HS-27A (cell line): ENCODE data around the gene AADAC.
"Not testable (repeated sequence)": the region's sequence is repeated elsewhere in the genome, so short reads cannot be mapped to it uniquely, and the experiment has no call there.

Experiments
- DNase-seq: peaks from one replicate; pipeline ENCODE4 v3.0.0-alpha.2; 2012; ENCODE audit warnings: low read depth, missing footprints

AADAC gene

DNA sequence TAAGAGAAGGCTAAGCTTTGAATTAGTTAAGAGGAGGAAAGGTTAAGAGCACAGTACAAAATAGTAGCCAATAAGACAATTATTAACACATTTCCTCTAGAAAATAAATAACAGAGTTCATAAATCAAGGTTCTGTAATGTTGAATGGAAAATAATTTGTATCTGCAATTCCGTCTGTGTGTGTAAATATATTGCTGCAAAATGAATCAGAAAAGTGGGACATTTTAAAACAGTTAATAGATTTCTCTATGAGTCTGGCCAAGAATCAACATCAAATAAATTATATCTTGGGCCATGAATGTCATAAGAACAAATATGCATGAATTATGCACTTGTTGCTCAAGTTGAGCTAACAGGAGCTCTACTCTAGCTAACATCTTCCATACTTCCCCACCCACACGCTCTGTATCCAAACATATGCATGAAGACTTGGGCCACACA lies 45.3 kb downstream of the AADAC start:
- no peak for DNase-seq

DNA sequence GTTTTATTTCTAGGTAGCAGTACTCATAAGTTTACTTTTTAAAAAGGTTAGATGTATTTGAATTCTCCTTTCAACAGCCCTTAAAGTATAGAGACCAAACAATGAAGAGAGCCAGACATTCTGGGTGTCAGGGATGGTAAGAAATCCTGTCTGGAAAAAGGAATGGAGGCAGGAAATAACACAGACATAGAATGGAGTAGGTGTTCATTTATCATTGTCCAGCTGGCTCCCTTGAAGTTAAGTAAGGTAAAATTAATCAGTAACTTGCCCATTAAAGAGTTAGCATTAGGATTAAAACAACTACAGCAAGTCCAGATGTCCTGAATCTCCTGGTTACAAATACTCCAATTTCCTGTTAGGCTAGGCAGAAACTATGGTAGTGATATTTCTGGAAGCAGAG lies 46.0 kb downstream of the AADAC start:
- DNase-seq: no peak

DNA sequence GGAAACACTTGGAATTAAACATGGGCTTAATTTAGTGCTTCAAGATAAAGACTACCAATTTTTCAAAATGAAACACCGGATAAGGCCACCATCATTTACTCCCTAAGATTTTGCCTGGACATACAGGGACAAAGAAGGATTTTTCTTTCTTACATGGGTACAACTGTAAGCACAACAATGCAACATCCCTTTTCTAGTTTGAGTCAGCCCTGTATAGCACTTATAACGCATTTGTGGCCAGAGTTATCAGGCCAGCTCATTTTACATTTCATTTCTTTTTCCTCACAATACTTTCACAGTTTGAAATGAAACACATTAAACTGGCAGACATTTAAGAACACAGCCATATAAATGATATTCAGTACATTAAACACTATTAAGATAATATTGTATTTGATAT lies 49.7 kb downstream of the AADAC start:
- no peak for DNase-seq

DNA sequence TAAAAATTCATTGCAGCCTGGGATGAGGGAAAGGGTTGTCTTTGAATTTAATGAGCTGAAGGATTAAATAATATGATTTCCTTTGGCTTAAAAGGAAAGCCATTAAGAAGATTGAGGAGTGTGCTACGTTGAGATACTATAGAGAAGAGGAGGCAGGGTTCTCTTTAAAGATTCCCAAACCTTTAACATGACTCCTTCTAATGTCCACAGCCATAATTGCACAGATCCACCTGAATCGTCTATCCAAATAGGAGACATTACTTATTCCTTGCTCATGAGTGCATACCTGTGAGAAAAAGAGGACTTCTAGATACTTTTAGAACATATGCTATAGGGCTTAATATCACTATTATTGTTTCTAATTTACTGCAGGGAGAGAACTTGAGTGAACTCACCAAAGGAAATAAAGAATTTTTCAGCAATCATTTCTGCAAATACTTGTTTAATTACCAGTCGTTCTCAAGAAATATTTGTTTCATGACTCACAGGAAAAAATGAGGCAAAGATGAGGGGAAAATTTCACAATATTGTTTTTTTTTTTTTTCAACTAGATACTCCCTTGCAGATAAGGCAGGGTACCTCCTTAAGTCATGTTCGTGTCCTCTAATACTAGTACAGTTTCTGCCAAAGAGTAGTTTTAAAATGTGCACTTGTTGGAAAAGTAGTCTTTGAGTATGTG lies 50.6 kb downstream of the AADAC start:
- DNase-seq: no peak

DNA sequence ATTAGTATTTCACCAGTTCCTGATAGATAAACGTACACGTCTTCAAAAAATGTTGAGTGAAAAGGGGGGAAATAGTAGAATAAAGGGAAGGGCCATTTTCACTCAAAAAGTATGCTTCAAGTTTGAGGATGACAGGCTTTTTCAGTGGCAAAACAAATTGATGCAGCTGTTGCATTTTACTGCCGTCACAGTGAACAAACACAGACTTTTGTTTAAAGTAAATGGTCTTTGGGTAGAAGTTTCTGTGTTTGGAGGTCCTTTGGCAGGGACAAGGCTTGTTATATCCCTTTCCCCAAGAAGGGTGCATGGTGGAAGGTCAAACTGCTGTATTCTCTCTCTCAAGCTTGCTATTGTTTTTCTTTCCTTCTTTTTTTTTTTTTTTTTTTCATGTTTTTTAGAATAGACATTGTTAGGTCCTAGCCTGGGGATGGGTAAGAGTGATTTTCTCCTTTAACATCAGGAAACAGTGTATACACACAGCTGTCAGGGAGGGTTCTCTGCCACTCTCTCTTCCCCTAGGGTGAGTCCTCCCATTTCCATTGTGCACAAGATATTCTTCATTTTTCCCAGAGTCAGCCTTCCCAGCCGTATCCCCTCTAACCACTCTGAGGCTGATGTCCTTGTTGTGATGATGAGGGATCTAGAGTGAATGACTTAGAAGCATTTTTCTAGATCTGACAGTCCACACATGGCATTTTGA lies 52.9 kb downstream of the AADAC start:
- no peak for DNase-seq

DNA sequence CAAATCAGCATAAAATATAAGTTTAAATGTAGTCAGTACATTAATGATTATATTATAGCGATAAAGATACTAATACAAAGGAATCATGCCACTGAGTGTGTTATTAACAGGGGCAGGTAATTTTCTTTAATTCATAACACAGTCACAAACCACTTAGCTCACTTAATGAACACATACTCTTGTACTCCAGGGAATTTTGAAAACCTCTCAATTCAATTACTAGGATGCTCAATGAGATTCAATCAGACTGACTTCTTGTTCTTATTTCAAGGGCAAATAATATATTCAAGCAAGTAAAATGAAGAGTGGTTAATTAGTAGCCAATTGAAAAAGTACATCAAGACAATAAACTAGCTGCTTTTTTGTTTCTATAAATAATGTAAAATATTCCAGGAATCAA lies 53.8 kb downstream of the AADAC start:
- DNase-seq: no peak

DNA sequence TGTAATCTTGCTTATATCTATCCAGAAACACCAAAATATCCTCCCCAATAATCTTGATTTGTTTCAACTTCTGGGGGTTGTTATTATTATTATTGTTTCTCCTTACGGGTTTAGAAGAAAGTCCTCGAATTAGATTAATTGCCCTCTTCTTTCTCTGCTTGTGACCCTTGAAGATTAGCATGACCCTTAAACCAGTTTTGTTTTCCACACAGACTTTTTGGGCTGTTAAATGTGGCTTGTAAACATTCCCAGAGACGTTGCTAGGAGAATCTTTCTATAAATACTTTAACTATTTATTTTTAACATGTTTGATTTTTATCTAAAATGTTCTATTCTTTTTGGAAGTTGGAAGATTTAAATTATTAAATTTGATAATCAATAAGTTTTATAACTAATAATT lies 55.3 kb downstream of the AADAC start:
- DNase-seq: no peak

DNA sequence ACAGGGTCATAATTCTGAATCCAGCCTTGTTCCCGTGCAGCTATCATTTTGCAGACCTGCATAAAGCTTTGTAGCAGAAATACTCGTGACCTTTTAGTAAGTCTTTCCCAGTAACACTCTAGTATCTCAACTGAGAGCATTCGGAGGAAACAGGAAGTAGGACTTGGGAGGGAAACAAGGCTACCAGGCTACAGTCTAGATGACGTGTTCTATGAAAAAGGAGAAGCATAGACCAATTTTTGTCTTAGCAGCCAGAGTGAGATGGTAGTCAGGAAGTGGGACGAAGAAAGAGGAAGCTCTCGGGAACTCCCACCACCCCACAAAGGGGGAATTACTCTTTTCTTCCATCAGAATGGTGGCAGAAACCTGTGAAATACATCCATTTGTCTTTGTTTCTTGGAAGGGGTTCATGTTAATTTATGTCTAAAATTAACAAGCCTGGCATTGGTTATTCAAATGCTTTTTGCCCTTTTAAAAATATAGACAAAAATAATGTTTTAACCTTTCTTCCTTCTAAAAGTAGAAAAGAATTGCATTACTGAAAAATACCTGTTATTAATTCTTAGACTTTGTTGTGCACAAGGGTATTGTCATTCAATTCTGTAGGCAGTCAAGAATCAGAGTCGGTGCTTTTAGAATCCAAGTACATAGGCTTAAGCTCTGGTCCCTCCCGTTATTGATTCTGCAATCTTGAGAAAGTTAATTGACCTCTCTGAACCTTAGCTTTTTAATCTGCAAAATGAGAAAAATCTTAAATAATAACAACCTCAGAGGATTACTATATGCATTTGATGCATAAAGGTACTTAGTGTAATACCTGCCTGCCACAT lies 57.9 kb downstream of the AADAC start:
- DNase-seq: no peak

DNA sequence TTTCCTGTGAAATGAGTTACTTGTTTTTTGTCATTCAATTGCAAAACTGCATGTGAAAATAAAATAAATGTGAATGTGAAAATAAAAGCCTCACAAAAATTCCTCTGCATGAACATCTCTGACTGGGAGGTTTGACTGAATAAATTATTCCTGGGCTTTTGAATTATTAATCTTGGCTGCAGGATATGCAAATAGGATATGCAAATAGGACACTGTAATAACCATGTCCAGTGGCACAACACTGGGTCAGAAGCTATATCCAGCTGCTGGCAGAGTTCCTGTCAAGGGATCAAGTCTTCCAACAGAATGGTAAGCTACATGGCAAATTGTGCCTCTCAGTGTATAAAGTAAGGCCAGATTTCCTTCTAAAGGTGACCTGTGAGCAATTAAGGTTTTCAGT lies 59.5 kb downstream of the AADAC start, which contains the start of gene SUCNR1:
TSS of gene SUCNR1 (plus strand) at position 246 of the 400 bp plus-strand sequence. CDS start 6,250 bp downstream, outside the sequence.
- DNase-seq: no peak

DNA sequence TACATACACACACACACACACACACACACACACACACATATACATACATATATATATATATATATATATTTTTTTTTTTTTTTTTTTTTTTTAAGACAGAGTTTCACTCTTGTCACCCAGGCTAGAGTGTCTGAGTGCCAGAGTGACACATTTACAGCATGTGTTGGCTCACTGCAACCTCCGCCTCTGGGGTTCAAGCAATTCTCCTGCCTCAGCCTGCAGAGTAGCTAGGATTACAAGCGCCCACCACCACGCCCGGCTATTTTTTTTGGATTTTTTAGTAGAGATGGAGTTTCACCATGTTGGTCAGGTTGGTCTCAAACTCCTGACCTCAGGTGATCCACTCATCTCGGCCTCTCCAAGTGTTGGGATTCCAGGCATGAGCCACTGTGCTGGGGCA lies 60.2 kb downstream of the AADAC start:
- not testable (repeated sequence) for DNase-seq

DNA sequence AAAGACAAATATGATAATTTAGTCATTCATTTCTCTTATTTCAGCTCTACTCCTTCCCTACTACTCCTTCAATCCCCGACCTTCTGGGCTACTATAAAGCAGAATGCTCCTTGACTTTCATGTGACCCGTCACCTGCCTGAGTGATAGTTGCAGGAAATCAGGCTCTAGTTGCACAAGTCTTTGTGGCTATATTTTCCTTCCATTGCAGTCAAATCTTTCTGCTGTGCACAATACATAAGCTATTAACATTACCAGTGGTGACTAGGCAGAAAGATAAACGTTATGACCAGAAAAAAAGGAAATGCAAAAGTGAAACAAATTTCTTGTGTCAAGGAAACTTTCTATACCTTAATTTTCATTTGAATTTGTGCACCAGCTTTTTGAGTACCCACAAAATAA lies 61.8 kb downstream of the AADAC start:
- no peak for DNase-seq

DNA sequence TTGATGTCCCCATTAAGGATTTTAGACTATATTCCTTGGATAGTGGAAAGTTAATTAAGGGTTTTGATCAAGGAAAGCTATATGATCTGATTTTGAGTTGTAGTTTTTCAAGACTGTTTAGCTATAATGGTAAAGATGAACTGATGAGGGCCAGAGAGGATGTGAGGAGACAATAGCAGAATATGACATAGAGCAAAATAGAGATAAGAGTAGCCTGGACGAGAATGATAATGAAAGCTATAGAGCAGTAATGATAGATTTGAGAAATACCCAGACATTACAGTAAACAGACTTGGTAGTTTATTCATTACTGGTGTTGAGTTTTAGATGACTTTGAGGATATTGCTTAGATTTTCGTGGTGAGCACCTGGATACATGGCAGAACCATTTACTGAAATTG lies 63.4 kb downstream of the AADAC start:
- DNase-seq: no peak
